ENCODE data around the gene RGR.

DNA sequence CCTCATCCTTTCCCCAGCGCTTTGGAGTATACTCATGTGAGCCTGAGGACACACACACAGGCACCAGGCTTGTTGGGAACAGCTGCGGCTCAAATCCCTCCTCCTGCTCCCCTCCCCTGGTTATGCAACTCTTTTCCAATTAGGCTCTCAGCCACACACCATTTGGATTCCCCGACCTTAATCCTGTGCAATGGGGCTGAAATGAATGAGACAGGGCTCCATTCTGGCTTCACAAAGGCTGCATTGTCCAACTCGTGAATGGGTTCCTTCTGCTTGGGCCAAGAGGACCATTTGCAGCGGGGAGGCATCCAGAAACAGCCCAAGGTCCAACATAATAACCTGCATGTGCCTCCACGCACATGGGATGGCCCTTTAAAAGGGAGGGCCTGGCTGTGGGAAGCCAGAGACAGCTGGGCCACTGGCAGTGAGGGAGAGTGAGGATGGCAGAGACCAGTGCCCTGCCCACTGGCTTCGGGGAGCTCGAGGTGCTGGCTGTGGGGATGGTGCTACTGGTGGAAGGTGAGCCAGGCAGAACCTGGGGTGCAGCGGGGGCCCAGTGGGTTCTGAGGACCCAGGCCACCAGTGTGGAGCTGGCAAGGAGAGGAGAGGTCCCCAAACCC lies at the start of gene RGR:
- no peak for TF ChIP-seq CTCF (optimal IDR thresholded peaks at IDR 0.05 in 1 of 3, IDR thresholded peaks at IDR 0.05 in 1 of 3, conservative IDR thresholded peaks at IDR 0.05 in 1 of 3; ENCODE audit: extremely low read depth in 1 of 3, insufficient read depth in 2 of 3, low read length in 3 of 3)
- no peak for TF ChIP-seq EZH2 (IDR thresholded peaks at IDR 0.05; ENCODE audit: low read length)

All from keratinocyte (primary cell).